PC-9 (cell line): ENCODE data around the gene SPPL2C. TPM values are rescaled to one million over a fixed set of nuclear protein-coding genes. Genes with fewer than 3 reads are reported as not detected.

Source experiments
- BruUV-seq: library from RNA; stranded (reverse); fragments of 400-500 nt; replicated peaks from 2 replicates; lab custom pipeline; 2021; lab: Mats Ljungman, UMichigan
- CTCF ChIA-PET: fragments of 300-600 bp; sonication (Branson Sonifier 250); formaldehyde crosslinking; loops from one replicate; lab custom pipeline; 2022; ENCODE audit warnings: antibody characterized with exemption; lab: Charles Lee
- POLR2A ChIA-PET: fragments of 300-600 bp; sonication (Branson Sonifier 250); formaldehyde crosslinking; loops from one replicate; lab custom pipeline; 2022; ENCODE audit warnings: antibody characterized with exemption; ENCODE audit not compliant: unreplicated experiment; lab: Charles Lee
- DNase-seq, 2 experiments: peaks; one replicate each; pipeline versions ENCODE4 v3.0.0 to v3.0.0-alpha.2; 2015 to 2022; ENCODE audit warnings: mixed read lengths in 1 of 2
- H2AFZ ChIP-seq: fragments of 200-600 bp; sonication (generic); 2 replicates; pipeline ENCODE4 v1.8.1; 2017; ENCODE audit warnings: antibody characterized with exemption
- H3F3A ChIP-seq: fragments of 200-600 bp; sonication (generic); 2 replicates; pipeline ENCODE4 v1.8.1; 2017; ENCODE audit warnings: antibody characterized with exemption, mild to moderate bottlenecking, low read depth; ENCODE audit not compliant: insufficient read depth
- H3K27ac ChIP-seq: fragments of 200-600 bp; sonication (generic); 2 replicates; pipeline ENCODE4 v1.6.1; 2016; ENCODE audit warnings: mixed run types
- H3K27me3 ChIP-seq: fragments of 200-600 bp; sonication (generic); 2 replicates; pipeline ENCODE4 v1.6.1; 2016; ENCODE audit warnings: low read depth, mixed run types; ENCODE audit not compliant: insufficient read depth
- H3K36me3 ChIP-seq: fragments of 200-600 bp; sonication (generic); 2 replicates; pipeline ENCODE4 v1.6.1; 2016; ENCODE audit warnings: low read depth, mixed run types
- H3K4me1 ChIP-seq: fragments of 200-600 bp; sonication (generic); replicated peaks from 2 replicates; pipeline ENCODE4 v1.6.1; 2016; ENCODE audit warnings: mixed run types; ENCODE audit not compliant: insufficient read depth
- H3K4me2 ChIP-seq: fragments of 200-600 bp; sonication (generic); 2 replicates; pipeline ENCODE4 v1.6.1; 2017; ENCODE audit warnings: mixed run types
- H3K4me3 ChIP-seq: fragments of 200-600 bp; sonication (generic); 2 replicates; pipeline ENCODE4 v1.6.1; 2016; ENCODE audit warnings: mixed run types
- H3K79me2 ChIP-seq: fragments of 200-600 bp; sonication (generic); 2 replicates; pipeline ENCODE4 v1.6.1; 2017; ENCODE audit warnings: low read depth, mixed run types
- H3K9me2 ChIP-seq: fragments of 200-600 bp; sonication (generic); 2 replicates; pipeline ENCODE4 v1.8.1; 2017; ENCODE audit warnings: mild to moderate bottlenecking; ENCODE audit not compliant: insufficient read depth
- H3K9me3 ChIP-seq: fragments of 200-600 bp; sonication (generic); 2 replicates; pipeline ENCODE4 v1.8.1; 2016; ENCODE audit warnings: low read depth; ENCODE audit not compliant: insufficient read depth
- H4K20me1 ChIP-seq: fragments of 200-600 bp; sonication (generic); 2 replicates; pipeline ENCODE4 v1.8.1; 2017; ENCODE audit not compliant: insufficient read depth
- EZH2 ChIP-seq: fragments of 200-600 bp; sonication (generic); IDR thresholded peaks from 2 replicates; pipeline ENCODE4 v1.8.0; 2017; ENCODE audit warnings: antibody characterized with exemption, low read depth
- intact Hi-C: fragments of 100-400 bp; cut with micrococcal nuclease; formaldehyde crosslinking; loops from one replicate; pipeline ENCODE4 v1.10.0; 2022; ENCODE audit not compliant: unreplicated experiment
- total RNA-seq: library from RNA; stranded (reverse); gene quantifications from 2 replicates; pipeline ENCODE4 v1.2.3, GENCODE V29; 2021
- TF ChIP-seq, protein P1 (sequence below): fragments of 200-600 bp; sonication (generic); conservative IDR thresholded peaks from 2 replicates; pipeline ENCODE4 v1.6.1; 2017; ENCODE audit warnings: mixed run types, antibody characterized with exemption, mild to moderate bottlenecking, moderate library complexity

The SPPL2C gene
- total RNA-seq, 1 experiment from 2014 or later = not detected

DNA sequence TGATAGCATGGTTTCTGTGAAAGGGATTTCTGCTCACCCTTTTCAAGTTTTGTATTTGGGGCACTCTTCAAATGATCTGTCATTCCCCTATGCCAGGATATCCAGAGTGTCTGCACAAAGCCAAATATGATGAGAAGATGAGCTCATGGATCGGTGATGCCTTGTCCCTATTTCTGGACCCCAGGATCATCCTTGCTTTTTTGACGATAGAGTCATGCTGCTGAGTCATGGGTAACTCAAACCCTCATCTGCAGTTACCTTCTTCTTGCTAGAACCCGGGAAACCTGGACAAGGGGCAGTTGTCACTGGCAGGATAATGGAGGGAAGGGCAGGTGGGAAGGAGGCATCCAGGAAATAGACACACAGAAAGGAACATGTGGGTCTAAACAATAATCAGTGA lies 31.9 kb downstream of the SPPL2C start:
- no peak overlapping the region for H3K4me2 ChIP-seq
- intact Hi-C loops = no loop called here
- BruUV-seq = no TSS peak
- no peak overlapping the region for H3K27ac ChIP-seq
- H3K9me2 ChIP-seq = no peaks in the 10 kb centered on the region
- no peak for TF ChIP-seq EZH2
- TF ChIP-seq, protein P1, sequence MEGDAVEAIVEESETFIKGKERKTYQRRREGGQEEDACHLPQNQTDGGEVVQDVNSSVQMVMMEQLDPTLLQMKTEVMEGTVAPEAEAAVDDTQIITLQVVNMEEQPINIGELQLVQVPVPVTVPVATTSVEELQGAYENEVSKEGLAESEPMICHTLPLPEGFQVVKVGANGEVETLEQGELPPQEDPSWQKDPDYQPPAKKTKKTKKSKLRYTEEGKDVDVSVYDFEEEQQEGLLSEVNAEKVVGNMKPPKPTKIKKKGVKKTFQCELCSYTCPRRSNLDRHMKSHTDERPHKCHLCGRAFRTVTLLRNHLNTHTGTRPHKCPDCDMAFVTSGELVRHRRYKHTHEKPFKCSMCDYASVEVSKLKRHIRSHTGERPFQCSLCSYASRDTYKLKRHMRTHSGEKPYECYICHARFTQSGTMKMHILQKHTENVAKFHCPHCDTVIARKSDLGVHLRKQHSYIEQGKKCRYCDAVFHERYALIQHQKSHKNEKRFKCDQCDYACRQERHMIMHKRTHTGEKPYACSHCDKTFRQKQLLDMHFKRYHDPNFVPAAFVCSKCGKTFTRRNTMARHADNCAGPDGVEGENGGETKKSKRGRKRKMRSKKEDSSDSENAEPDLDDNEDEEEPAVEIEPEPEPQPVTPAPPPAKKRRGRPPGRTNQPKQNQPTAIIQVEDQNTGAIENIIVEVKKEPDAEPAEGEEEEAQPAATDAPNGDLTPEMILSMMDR = no peak
- H3K4me1 ChIP-seq = no peaks in the 10 kb centered on the region
- ChIA-PET CTCF (no interaction called here), POLR2A (no interaction called here)
- no peaks in the 10 kb centered on the region for H3K9me3 ChIP-seq
- H3K36me3 ChIP-seq = no peaks in the 10 kb centered on the region
- H3K4me3 ChIP-seq = no peak overlapping the region
- no peaks in the 10 kb centered on the region for H3K79me2 ChIP-seq
- DNase-seq = no peak
- H4K20me1 ChIP-seq = no peaks in the 10 kb centered on the region
- no peaks in the 10 kb centered on the region for H3F3A ChIP-seq
- H3K27me3 ChIP-seq = peaks cover 93% of the 10 kb centered on the region
- H2AFZ ChIP-seq = no peak overlapping the region

DNA sequence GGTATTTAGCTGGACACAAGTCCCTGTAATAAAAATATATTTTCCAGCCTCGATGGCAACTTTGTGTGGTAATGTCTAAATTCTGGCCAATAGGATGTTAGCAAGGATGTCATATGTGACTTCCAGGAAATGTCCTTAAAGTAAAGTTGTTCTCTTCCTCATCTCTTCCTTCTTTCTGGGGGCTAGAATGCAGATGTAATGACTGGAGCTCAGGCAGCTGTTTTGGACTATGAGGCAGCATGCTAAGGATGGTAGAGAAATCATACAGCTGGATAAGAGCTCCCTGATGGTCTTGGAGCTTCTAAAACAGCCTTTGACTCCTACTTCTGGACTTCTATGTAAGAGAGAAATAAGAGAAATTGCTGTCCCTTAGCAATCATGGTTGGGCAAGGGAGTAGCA lies 32.8 kb downstream of the SPPL2C start:
- no peak overlapping the region for H3K4me2 ChIP-seq
- H3K79me2 ChIP-seq = no peaks in the 10 kb centered on the region
- H3K4me1 ChIP-seq = no peaks in the 10 kb centered on the region
- no TSS peak for BruUV-seq
- intact Hi-C loops = no loop called here
- H3K9me2 ChIP-seq = no peaks in the 10 kb centered on the region
- H3K27me3 ChIP-seq = peaks cover 93% of the 10 kb centered on the region
- H2AFZ ChIP-seq = no peak overlapping the region
- no peak for DNase-seq
- TF ChIP-seq, protein P1 = no peak
- TF ChIP-seq EZH2 = no peak
- H3K36me3 ChIP-seq = no peaks in the 10 kb centered on the region
- H3K4me3 ChIP-seq = no peak overlapping the region
- no peaks in the 10 kb centered on the region for H3K9me3 ChIP-seq
- ChIA-PET CTCF (no interaction called here), POLR2A (no interaction called here)
- no peaks in the 10 kb centered on the region for H4K20me1 ChIP-seq
- no peak overlapping the region for H3K27ac ChIP-seq
- H3F3A ChIP-seq = no peaks in the 10 kb centered on the region

GRCh38 chr17:45883063-45883462 lies 38.4 kb downstream of the SPPL2C start:
- H3K36me3 ChIP-seq = no peaks in the 10 kb centered on the region
- peaks cover 87% of the 10 kb centered on the region for H3K27me3 ChIP-seq
- no peak for DNase-seq
- BruUV-seq = no TSS peak
- H3K4me2 ChIP-seq = no peak overlapping the region
- intact Hi-C loops = no loop called here
- no peak overlapping the region for H2AFZ ChIP-seq
- ChIA-PET CTCF (no interaction called here), POLR2A (no interaction called here)
- no peaks in the 10 kb centered on the region for H4K20me1 ChIP-seq
- TF ChIP-seq EZH2 = no peak
- TF ChIP-seq, protein P1 = no peak
- no peak overlapping the region for H3K27ac ChIP-seq
- no peak overlapping the region for H3K4me3 ChIP-seq
- H3K9me3 ChIP-seq = no peaks in the 10 kb centered on the region
- no peaks in the 10 kb centered on the region for H3F3A ChIP-seq
- no peaks in the 10 kb centered on the region for H3K4me1 ChIP-seq
- H3K9me2 ChIP-seq = no peaks in the 10 kb centered on the region
- no peaks in the 10 kb centered on the region for H3K79me2 ChIP-seq
